ENCODE data around the gene TPP2.

GRCh38 chr13:102697264-102697663 lies 100.5 kb downstream of the TPP2 start:
- TF ChIP-seq EZH2 (IDR thresholded peaks at IDR 0.05; ENCODE audit: insufficient read depth, poor library complexity, severe bottlenecking) (no peak), EZH2phosphoT487 (IDR thresholded peaks at IDR 0.05; ENCODE audit: insufficient read depth, low read depth) (no peak)
